ENCODE data around the gene PRR33.

DNA sequence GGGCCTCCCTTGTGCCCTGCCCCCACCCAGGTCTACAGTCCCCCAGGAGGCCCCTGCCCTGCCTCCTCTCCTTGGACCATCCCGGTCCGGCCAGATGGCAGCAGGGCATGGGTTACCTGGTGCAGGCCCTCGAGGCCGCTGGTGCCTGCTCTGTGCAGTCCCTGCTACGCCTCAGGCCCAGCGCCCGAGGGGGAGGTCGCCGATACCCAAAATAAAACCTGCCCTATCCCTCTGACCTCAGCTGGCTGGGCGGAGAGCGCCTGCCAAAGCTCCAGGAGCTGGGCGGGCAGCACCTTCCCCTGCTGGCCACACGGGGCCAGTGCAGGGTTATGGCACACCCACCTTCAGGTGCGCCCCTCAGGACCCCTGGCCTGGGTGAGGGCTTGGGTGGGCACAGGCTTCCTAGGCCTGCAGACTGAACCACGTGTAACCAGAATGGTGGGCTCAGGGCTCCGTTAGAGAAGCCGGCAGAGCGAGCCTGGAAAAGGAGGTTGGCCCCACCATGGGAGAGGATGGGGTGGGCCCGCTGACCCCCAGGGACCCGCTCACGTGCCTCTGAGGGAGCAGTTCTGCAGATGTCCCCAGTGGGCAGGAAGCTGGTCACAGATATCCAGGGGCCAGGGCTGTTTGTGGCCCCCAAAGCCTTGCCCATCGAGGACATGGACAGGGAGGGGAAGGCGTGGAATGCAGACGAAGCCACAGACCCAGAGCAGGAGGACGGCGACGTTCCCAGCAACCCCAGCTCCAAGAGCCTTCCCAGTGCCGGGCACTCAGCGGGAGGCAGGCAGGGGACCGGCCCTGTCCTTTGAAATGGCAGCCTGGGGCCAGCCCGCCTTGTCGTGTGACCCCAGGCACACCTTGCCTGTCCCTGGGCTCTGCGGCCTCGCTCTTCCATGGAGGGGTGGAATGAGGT lies 26.1 kb upstream of the PRR33 start:
- TF ChIP-seq, protein P1, sequence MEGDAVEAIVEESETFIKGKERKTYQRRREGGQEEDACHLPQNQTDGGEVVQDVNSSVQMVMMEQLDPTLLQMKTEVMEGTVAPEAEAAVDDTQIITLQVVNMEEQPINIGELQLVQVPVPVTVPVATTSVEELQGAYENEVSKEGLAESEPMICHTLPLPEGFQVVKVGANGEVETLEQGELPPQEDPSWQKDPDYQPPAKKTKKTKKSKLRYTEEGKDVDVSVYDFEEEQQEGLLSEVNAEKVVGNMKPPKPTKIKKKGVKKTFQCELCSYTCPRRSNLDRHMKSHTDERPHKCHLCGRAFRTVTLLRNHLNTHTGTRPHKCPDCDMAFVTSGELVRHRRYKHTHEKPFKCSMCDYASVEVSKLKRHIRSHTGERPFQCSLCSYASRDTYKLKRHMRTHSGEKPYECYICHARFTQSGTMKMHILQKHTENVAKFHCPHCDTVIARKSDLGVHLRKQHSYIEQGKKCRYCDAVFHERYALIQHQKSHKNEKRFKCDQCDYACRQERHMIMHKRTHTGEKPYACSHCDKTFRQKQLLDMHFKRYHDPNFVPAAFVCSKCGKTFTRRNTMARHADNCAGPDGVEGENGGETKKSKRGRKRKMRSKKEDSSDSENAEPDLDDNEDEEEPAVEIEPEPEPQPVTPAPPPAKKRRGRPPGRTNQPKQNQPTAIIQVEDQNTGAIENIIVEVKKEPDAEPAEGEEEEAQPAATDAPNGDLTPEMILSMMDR (IDR thresholded peaks at IDR 0.05; ENCODE audit: poor library complexity), result peak; percentile 28
- TF ChIP-seq EZH2 (IDR thresholded peaks at IDR 0.05; ENCODE audit: borderline replicate concordance) (no peak), EZH2phosphoT487 (IDR thresholded peaks at IDR 0.05; ENCODE audit: low read depth, severe bottlenecking, unreplicated experiment) (no peak)

Measured in hepatocyte (in vitro differentiated cells).